GM19035 (cell line): ENCODE results near the gene TNFSF10.
A peak's percentile ranks its signal among the peaks of the same experiment; 100 is the strongest.
"Not testable (repeated sequence)": the region's sequence is repeated elsewhere in the genome, so short reads cannot be mapped to it uniquely, and the experiment has no call there.

ENCODE experiments used
- ATAC-seq: cut with Tn5 transposase; IDR thresholded peaks from one replicate; pipeline ENCODE4 v1.9.1; 2021; ENCODE audit not compliant: unreplicated experiment

TNFSF10 gene

GRCh38 chr3:172522871-172523818, at the start of gene TNFSF10:
Gene TNFSF10 (minus strand): TSS chr3:172523430. CDS start chr3:172523384, 46 bp downstream.
- peak; percentile 90 for ATAC-seq

GRCh38 chr3:172569128-172570008, 46.1 kb upstream of the TNFSF10 start:
- no peak for ATAC-seq

- no peak for ATAC-seq
These were observed 45.5 kb upstream of the TNFSF10 start for GRCh38 chr3:172568701-172569100.

GRCh38 chr3:172566785-172567184, 43.6 kb upstream of the TNFSF10 start:
- ATAC-seq, result not testable (repeated sequence)

- no peak for ATAC-seq
These were observed 41.3 kb upstream of the TNFSF10 start for GRCh38 chr3:172564499-172564898.

GRCh38 chr3:172562871-172563865, 39.9 kb upstream of the TNFSF10 start:
- ATAC-seq, result peak; percentile 49

GRCh38 chr3:172561897-172562640, 38.8 kb upstream of the TNFSF10 start:
- peak; percentile 19 for ATAC-seq

GRCh38 chr3:172560586-172560985, 37.4 kb upstream of the TNFSF10 start:
- ATAC-seq, result no peak

GRCh38 chr3:172560026-172560425, 36.8 kb upstream of the TNFSF10 start:
- ATAC-seq, result no peak

- ATAC-seq, result no peak
These were observed 35.8 kb upstream of the TNFSF10 start for GRCh38 chr3:172559020-172559419.

- ATAC-seq, result no peak
These were observed 34.4 kb upstream of the TNFSF10 start for GRCh38 chr3:172557515-172558220.

GRCh38 chr3:172553526-172554252, 30.5 kb upstream of the TNFSF10 start:
- ATAC-seq, result no peak

- no peak for ATAC-seq
These were observed 29.4 kb upstream of the TNFSF10 start for GRCh38 chr3:172552607-172553006.

GRCh38 chr3:172551874-172552273, 28.6 kb upstream of the TNFSF10 start:
- ATAC-seq, result no peak

- ATAC-seq, result no peak
These were observed 27.2 kb upstream of the TNFSF10 start for GRCh38 chr3:172550347-172550943.

GRCh38 chr3:172549144-172549543, 25.9 kb upstream of the TNFSF10 start:
- ATAC-seq, result no peak

GRCh38 chr3:172546628-172547214, 23.5 kb upstream of the TNFSF10 start:
- no peak for ATAC-seq

- no peak for ATAC-seq
These were observed 22.9 kb upstream of the TNFSF10 start for GRCh38 chr3:172546105-172546504.
